ENCODE measurements around the gene NR3C1. TPM values are rescaled to one million over a fixed set of nuclear protein-coding genes. Genes with fewer than 3 reads are reported as not detected.

NR3C1 gene
- total RNA-seq, 1 experiment from 2014 or later = 31.4 TPM

- Histone ChIP-seq H3K79me2 (ENCODE audit: insufficient read depth, low read length) (no peaks in the 10 kb centered on the region), H3K4me1 (ENCODE audit: insufficient read depth, low read length) (peaks cover 5% of the 10 kb centered on the region; the same call in 1 of the 2 replicates), H3T11ph (ENCODE audit: low read length) (no peak overlapping the region), H2BK12ac (ENCODE audit: insufficient read length, low read depth, low read length) (no peak overlapping the region), H2BK120ac (ENCODE audit: low read depth, low read length, poor library complexity, severe bottlenecking) (no peak overlapping the region), H3K23me2 (ENCODE audit: insufficient read length, low read depth, low read length, poor library complexity, severe bottlenecking) (no peaks in the 10 kb centered on the region), H3K4me2 (ENCODE audit: insufficient read depth, insufficient read length, low read length) (no peak overlapping the region), H4K5ac (ENCODE audit: insufficient read length, low read depth, low read length) (no peak overlapping the region), H3K79me1 (ENCODE audit: insufficient read depth, low read depth, low read length, poor library complexity, severe bottlenecking) (no peaks in the 10 kb centered on the region), H2AFZ (ENCODE audit: low read length) (no peak overlapping the region), H4K91ac (ENCODE audit: insufficient read length, low read depth, low read length) (no peak overlapping the region), H3K27ac (ENCODE audit: insufficient read length, low read depth, low read length) (no peak overlapping the region), H3K4ac (ENCODE audit: low read depth, low read length) (no peak overlapping the region), H3K56ac (ENCODE audit: insufficient read length, low read depth, low read length) (no peak overlapping the region), H2AK5ac (ENCODE audit: insufficient read length, low read length) (no peak overlapping the region), H2BK15ac (ENCODE audit: low read depth, low read length) (no peak overlapping the region), H3K27me3 (ENCODE audit: insufficient read depth, low read length) (no peaks in the 10 kb centered on the region), H3K9me3 (ENCODE audit: control insufficient read depth, low read depth, low read length) (no peaks in the 10 kb centered on the region), H3K9ac (ENCODE audit: extremely low read depth, insufficient read length, low read length) (no peak overlapping the region), H3K23ac (ENCODE audit: insufficient read length, low read depth, low read length) (no peak overlapping the region), H4K8ac (replicated peaks; ENCODE audit: insufficient read length, low read depth, low read length) (no peak overlapping the region), H4K20me1 (ENCODE audit: control insufficient read depth, insufficient read depth, insufficient read length) (no peaks in the 10 kb centered on the region), H3K18ac (ENCODE audit: insufficient read length, low read depth, low read length) (no peak overlapping the region), H2BK20ac (ENCODE audit: low read depth, low read length, poor library complexity, severe bottlenecking) (no peak overlapping the region), H3K14ac (ENCODE audit: insufficient read depth, low read length) (no peak overlapping the region), H2BK5ac (ENCODE audit: insufficient read length, low read length) (no peak overlapping the region)
- H3K27me3 Mint-ChIP-seq (ENCODE audit: low read depth) = no peaks in the 10 kb centered on the region
- H3K9me3 Mint-ChIP-seq = no peaks in the 10 kb centered on the region
- TF ChIP-seq, protein P1, sequence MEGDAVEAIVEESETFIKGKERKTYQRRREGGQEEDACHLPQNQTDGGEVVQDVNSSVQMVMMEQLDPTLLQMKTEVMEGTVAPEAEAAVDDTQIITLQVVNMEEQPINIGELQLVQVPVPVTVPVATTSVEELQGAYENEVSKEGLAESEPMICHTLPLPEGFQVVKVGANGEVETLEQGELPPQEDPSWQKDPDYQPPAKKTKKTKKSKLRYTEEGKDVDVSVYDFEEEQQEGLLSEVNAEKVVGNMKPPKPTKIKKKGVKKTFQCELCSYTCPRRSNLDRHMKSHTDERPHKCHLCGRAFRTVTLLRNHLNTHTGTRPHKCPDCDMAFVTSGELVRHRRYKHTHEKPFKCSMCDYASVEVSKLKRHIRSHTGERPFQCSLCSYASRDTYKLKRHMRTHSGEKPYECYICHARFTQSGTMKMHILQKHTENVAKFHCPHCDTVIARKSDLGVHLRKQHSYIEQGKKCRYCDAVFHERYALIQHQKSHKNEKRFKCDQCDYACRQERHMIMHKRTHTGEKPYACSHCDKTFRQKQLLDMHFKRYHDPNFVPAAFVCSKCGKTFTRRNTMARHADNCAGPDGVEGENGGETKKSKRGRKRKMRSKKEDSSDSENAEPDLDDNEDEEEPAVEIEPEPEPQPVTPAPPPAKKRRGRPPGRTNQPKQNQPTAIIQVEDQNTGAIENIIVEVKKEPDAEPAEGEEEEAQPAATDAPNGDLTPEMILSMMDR (conservative IDR thresholded peaks at IDR 0.05) = no peak
- no CpG with 5 or more reads among the region's 2 CpGs for WGBS (ENCODE audit: extremely low coverage, insufficient read length, low lambda C conversion rate)
- peaks cover 14 to 15% of the 10 kb centered on the region in 2 experiments for H3K4me1 Mint-ChIP-seq
- no peak overlapping the region for H3K27ac Mint-ChIP-seq
- DNase-seq = no peak
- H3K36me3 Mint-ChIP-seq (ENCODE audit: insufficient read depth in 1 of 3, low read depth in 3 of 3) = no peaks in the 10 kb centered on the region; a peak in 1 of 7 replicates
- no peak overlapping the region for H3K4me3 Mint-ChIP-seq
These were observed 126.0 kb downstream of the NR3C1 start for GRCh38 chr5:143277536-143277935.

All from H9 (cell line).